HCT116 (cell line): ENCODE results near the gene CACNA1G. TPM values are rescaled to one million over a fixed set of nuclear protein-coding genes. Genes with fewer than 3 reads are reported as not detected.

Source experiments
- ATAC-seq: fragments of 200-7000 bp; cut with Tn5 transposase; 2 replicates; pipeline ENCODE4 v1.9.1; 2020; ENCODE audit warnings: mild to moderate bottlenecking, moderate library complexity
- BruUV-seq: library from RNA; stranded (reverse); fragments of 400-500 nt; replicated peaks from 2 replicates; lab custom pipeline; 2021; lab: Mats Ljungman, UMichigan
- CTCF ChIA-PET: fragments of 300-600 bp; sonication (Branson Sonifier 250); formaldehyde crosslinking; loops from one replicate; lab custom pipeline; 2021; ENCODE audit warnings: antibody characterized with exemption; lab: Charles Lee
- POLR2A ChIA-PET: fragments of 300-600, 350-600 bp; sonication (Branson Sonifier 250); formaldehyde crosslinking; loops from one replicate; lab custom pipeline; 2021; ENCODE audit warnings: antibody characterized with exemption; lab: Charles Lee
- RAD21 ChIA-PET, 2 experiments: fragments of 300-600 bp; sonication (Branson Sonifier 250); formaldehyde crosslinking; loops; one replicate each; lab custom pipeline; 2023; ENCODE audit warnings: low total read pairs in 2 of 2; ENCODE audit not compliant: uncharacterized antibody in 2 of 2, unreplicated experiment in 2 of 2, low non-redundant PET in 1 of 2; lab: Charles Lee
- DNase-seq: peaks from one replicate; pipeline ENCODE4 v3.0.0-alpha.2; 2010; ENCODE audit warnings: low read depth, low spot score
- H2AFZ ChIP-seq: fragments of 200-600 bp; shearing (Covaris generic), sonication (generic); 2 replicates; pipeline ENCODE4 v1.6.1; 2017; ENCODE audit warnings: low read depth, mixed run types, mixed read lengths, antibody characterized with exemption, low read length; ENCODE audit not compliant: poor library complexity, severe bottlenecking
- H3K27ac ChIP-seq: 2 replicates; pipeline ENCODE4 v1.5.1; 2012; ENCODE audit warnings: low read depth, low read length
- H3K27me3 ChIP-seq: fragments of 200-600 bp; sonication (generic); 2 replicates; pipeline ENCODE4 v1.6.1; 2016; ENCODE audit warnings: mixed run types, low read length, mixed read lengths; ENCODE audit not compliant: insufficient read depth
- H3K36me3 ChIP-seq, 2 experiments: fragments of 200-500 bp in 1 of 2; fragments of 200-600 bp in 1 of 2; sonication (Bioruptor generic) in 1 of 2; sonication (generic) in 1 of 2; 2 replicates each; pipeline versions ENCODE4 v1.5.1 to v1.6.1; 2014 to 2016; ENCODE audit warnings: low read length in 2 of 2, inconsistent platforms in 1 of 2, mixed read lengths in 1 of 2, mixed run types in 1 of 2; ENCODE audit not compliant: insufficient read depth in 2 of 2, control insufficient read depth in 1 of 2
- H3K4me1 ChIP-seq, 2 experiments: fragments of 200-600 bp in 1 of 2; sonication (generic) in 1 of 2; 2 replicates each; pipeline versions ENCODE4 v1.5.1 to v1.6.1; 2012 to 2017; ENCODE audit warnings: low read length in 2 of 2, inconsistent platforms in 1 of 2, mild to moderate bottlenecking in 1 of 2, mixed read lengths in 1 of 2, mixed run types in 1 of 2, moderate library complexity in 1 of 2; ENCODE audit not compliant: insufficient read depth in 2 of 2, control insufficient read depth in 1 of 2
- H3K4me2 ChIP-seq: fragments of 200-600 bp; sonication (generic); 2 replicates; pipeline ENCODE4 v1.6.1; 2017; ENCODE audit warnings: mixed run types, low read length, mixed read lengths
- H3K4me3 ChIP-seq, 2 experiments: fragments of 200-600 bp in 1 of 2; sonication (generic) in 1 of 2; replicated peaks in 1 of 2; 2 replicates each; pipeline ENCODE4 v1.5.1; 2011 to 2016; ENCODE audit warnings: low read length in 2 of 2, control low read depth in 1 of 2, low read depth in 1 of 2, mild to moderate bottlenecking in 1 of 2, mixed read lengths in 1 of 2, mixed run types in 1 of 2
- H3K79me2 ChIP-seq: fragments of 200-600 bp; sonication (generic); 2 replicates; pipeline ENCODE4 v1.6.1; 2017; ENCODE audit warnings: mild to moderate bottlenecking, mixed run types, low read length, moderate library complexity, mixed read lengths; ENCODE audit not compliant: insufficient read depth
- H3K9ac ChIP-seq: fragments of 200-600 bp; sonication (generic); 2 replicates; pipeline ENCODE4 v1.6.1; 2016; ENCODE audit warnings: low read length, mixed read lengths
- H3K9me2 ChIP-seq: fragments of 200-600 bp; sonication (generic), shearing (Covaris generic); 2 replicates; pipeline ENCODE4 v1.6.1; 2017; ENCODE audit warnings: mixed run types, mild to moderate bottlenecking, moderate library complexity; ENCODE audit not compliant: insufficient read depth
- H3K9me3 ChIP-seq, 2 experiments: fragments of 200-500 bp in 1 of 2; fragments of 200-600 bp in 1 of 2; sonication (Bioruptor generic) in 1 of 2; sonication (generic) in 1 of 2; 2 replicates each; pipeline ENCODE4 v1.6.1; 2014 to 2017; ENCODE audit warnings: low read length in 2 of 2, mixed read lengths in 2 of 2, inconsistent platforms in 1 of 2, low read depth in 1 of 2, mild to moderate bottlenecking in 1 of 2, mixed run types in 1 of 2, moderate library complexity in 1 of 2; ENCODE audit not compliant: control insufficient read depth in 1 of 2, insufficient read depth in 1 of 2
- H4K20me1 ChIP-seq: fragments of 200-600 bp; sonication (generic), shearing (Covaris generic); 2 replicates; pipeline ENCODE4 v1.6.1; 2017; ENCODE audit warnings: mixed run types, mild to moderate bottlenecking, moderate library complexity; ENCODE audit not compliant: insufficient read depth
- FOSL1 ChIP-seq: IDR thresholded peaks from 2 replicates; pipeline ENCODE4 v1.6.1; 2012; ENCODE audit warnings: low read depth
- POLR2AphosphoS5 ChIP-seq: IDR thresholded peaks from 2 replicates; pipeline ENCODE4 v1.6.1; 2011; ENCODE audit warnings: mild to moderate bottlenecking, low read depth, low read length, moderate library complexity
- SIN3A ChIP-seq: IDR thresholded peaks from 2 replicates; pipeline ENCODE4 v1.6.1; 2012; ENCODE audit warnings: low read depth
- TCF7L2 ChIP-seq: IDR thresholded peaks from 2 replicates; pipeline ENCODE4 v1.7.0; 2011; ENCODE audit warnings: borderline replicate concordance, inconsistent platforms; ENCODE audit not compliant: insufficient read depth, insufficient read length; ENCODE audit errors: extremely low read depth
- ZFX ChIP-seq: fragments of 450-650 bp; IDR thresholded peaks from 2 replicates; pipeline ENCODE4 v1.6.1; 2017
- ZNF274 ChIP-seq: fragments of 200-500 bp; sonication (Bioruptor generic); IDR thresholded peaks from 2 replicates; pipeline ENCODE4 v1.6.1; 2014; ENCODE audit warnings: mild to moderate bottlenecking, low read depth, low read length, inconsistent platforms
- intact Hi-C: fragments of 100-400 bp; cut with micrococcal nuclease; formaldehyde crosslinking; loops from 2 replicates; pipeline ENCODE4 v1.10.0; 2022
- total RNA-seq: library from RNA; stranded (reverse); gene quantifications from one replicate; pipeline ENCODE4 v1.2.1, GENCODE V29; 2021; ENCODE audit not compliant: unreplicated experiment
- TF ChIP-seq, protein P1 (sequence below), 3 experiments: fragments of 200-600 bp in 1 of 3; sonication (generic) in 1 of 3; IDR thresholded peaks in 2 of 3; conservative IDR thresholded peaks in 1 of 3; 2 replicates each; pipeline ENCODE4 v1.5.1; 2012 to 2017; ENCODE audit warnings: low read depth in 2 of 3, low read length in 2 of 3, antibody characterized with exemption in 1 of 3, borderline replicate concordance in 1 of 3, control low read depth in 1 of 3, mild to moderate bottlenecking in 1 of 3, mixed read lengths in 1 of 3, mixed run types in 1 of 3, moderate library complexity in 1 of 3; ENCODE audit not compliant: insufficient read depth in 1 of 3
- TF ChIP-seq, protein P2 (sequence below): IDR thresholded peaks from 2 replicates; pipeline ENCODE4 v1.6.1; 2012

The CACNA1G gene
- total RNA-seq, 1 experiment from 2014 or later: 3.4 TPM

DNA sequence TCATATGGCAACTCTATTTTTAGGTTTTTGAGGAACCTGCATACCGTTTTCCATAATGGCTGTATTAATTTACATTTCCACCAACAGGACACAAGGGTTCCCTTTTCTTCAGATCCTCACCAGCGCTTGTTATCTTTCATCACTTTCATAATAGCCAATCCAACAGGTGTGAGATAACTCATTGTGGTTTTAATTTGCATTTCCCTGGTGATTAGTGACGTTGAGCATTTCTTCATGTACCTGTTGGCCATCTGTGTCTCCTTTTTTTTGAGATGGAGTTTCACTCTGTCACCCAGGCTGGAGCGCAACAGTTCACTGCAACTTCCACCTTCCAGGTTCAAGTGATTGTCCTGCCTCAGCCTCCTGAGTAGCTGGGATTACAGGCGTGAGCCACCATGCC is 38.0 kb downstream of the CACNA1G start:
- DNase-seq: no peak
- Histone ChIP-seq H3K36me3 (no peaks in the 10 kb centered on the region), H3K4me1 (no peaks in the 10 kb centered on the region), H3K27me3 (no peaks in the 10 kb centered on the region), H3K9me3 (no peaks in the 10 kb centered on the region), H3K9me2 (no peaks in the 10 kb centered on the region), H3K4me3 (no peak overlapping the region), H3K79me2 (no peaks in the 10 kb centered on the region), H3K27ac (no peak overlapping the region), H3K9ac (no peak overlapping the region), H3K4me2 (no peak overlapping the region), H2AFZ (no peak overlapping the region), H4K20me1 (no peaks in the 10 kb centered on the region)
- ChIA-PET POLR2A (interaction anchor here (0.6 kb wide), 1 partner anchor 372 kb away, joined by 4 read pairs; no protein-coding TSS in a partner anchor), CTCF (no interaction called here), RAD21 (no interaction called here)
- no peak for TF ChIP-seq POLR2AphosphoS5
- no peak for TF ChIP-seq ZFX
- no peak for TF ChIP-seq ZNF274
- TF ChIP-seq, all 23 proteins: peak for 0
- no TSS peak for BruUV-seq
- ATAC-seq: no peak
- intact Hi-C loops: no loop called here

DNA sequence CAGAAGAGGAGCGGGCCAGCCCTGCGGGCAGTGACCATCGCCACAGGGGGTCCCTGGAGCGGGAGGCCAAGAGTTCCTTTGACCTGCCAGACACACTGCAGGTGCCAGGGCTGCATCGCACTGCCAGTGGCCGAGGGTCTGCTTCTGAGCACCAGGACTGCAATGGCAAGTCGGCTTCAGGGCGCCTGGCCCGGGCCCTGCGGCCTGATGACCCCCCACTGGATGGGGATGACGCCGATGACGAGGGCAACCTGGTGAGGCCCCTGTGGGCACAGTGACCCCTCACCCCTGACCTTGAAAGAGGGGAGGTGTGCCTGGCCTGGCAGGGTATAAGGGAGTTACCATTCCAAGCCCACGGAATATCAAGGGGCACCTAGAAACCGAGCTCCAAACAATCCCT is 39.1 kb downstream of the CACNA1G start:
- H3K27me3 ChIP-seq: no peaks in the 10 kb centered on the region

More for the DNA sequence above, 39.1 kb downstream of the CACNA1G start:
- H3K79me2 ChIP-seq: no peaks in the 10 kb centered on the region
- H3K9ac ChIP-seq: no peak overlapping the region
- H3K4me3 ChIP-seq: no peak overlapping the region
- no peaks in the 10 kb centered on the region for H3K36me3 ChIP-seq
- POLR2A ChIA-PET: no interaction called here
- intact Hi-C loops: no loop called here
- no peaks in the 10 kb centered on the region for H3K4me1 ChIP-seq
- RAD21 ChIA-PET: no interaction called here
- TF ChIP-seq TCF7L2: no peak
- TF ChIP-seq SIN3A: no peak
- TF ChIP-seq, protein P1, sequence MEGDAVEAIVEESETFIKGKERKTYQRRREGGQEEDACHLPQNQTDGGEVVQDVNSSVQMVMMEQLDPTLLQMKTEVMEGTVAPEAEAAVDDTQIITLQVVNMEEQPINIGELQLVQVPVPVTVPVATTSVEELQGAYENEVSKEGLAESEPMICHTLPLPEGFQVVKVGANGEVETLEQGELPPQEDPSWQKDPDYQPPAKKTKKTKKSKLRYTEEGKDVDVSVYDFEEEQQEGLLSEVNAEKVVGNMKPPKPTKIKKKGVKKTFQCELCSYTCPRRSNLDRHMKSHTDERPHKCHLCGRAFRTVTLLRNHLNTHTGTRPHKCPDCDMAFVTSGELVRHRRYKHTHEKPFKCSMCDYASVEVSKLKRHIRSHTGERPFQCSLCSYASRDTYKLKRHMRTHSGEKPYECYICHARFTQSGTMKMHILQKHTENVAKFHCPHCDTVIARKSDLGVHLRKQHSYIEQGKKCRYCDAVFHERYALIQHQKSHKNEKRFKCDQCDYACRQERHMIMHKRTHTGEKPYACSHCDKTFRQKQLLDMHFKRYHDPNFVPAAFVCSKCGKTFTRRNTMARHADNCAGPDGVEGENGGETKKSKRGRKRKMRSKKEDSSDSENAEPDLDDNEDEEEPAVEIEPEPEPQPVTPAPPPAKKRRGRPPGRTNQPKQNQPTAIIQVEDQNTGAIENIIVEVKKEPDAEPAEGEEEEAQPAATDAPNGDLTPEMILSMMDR (IDR thresholded peaks at IDR 0.05 in 2 of 3, conservative IDR thresholded peaks at IDR 0.05 in 1 of 3; ENCODE audit: borderline replicate concordance in 1 of 3, insufficient read depth in 1 of 3, low read depth in 2 of 3, low read length in 2 of 3): no peak
- no peak for TF ChIP-seq POLR2AphosphoS5
- TF ChIP-seq FOSL1: no peak
- TF ChIP-seq, protein P2, sequence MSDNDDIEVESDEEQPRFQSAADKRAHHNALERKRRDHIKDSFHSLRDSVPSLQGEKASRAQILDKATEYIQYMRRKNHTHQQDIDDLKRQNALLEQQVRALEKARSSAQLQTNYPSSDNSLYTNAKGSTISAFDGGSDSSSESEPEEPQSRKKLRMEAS: no peak
- BruUV-seq: no TSS peak
- no peak overlapping the region for H3K4me2 ChIP-seq
- no peak overlapping the region for H3K27ac ChIP-seq
- no peak overlapping the region for H2AFZ ChIP-seq
- no peaks in the 10 kb centered on the region for H3K9me2 ChIP-seq
- CTCF ChIA-PET: no interaction called here
- ATAC-seq: no peak
- no peak for DNase-seq
- H3K9me3 ChIP-seq: no peaks in the 10 kb centered on the region
- H4K20me1 ChIP-seq: no peaks in the 10 kb centered on the region
